Right renal pelvis (tissue), 4 donors: Measurements from ENCODE around the gene SLC2A11. TPM values are rescaled to one million over a fixed set of nuclear protein-coding genes. Genes with fewer than 3 reads are reported as not detected.

ENCODE experiments used
- DNase-seq, 4 donors: peaks; one replicate each; pipeline ENCODE4 v3.0.0-alpha.2; 2013; ENCODE audit warnings: low read depth in 4 of 4, low spot score in 3 of 4, missing footprints in 1 of 4
- polyA plus RNA-seq, 4 donors: library from polyadenylated mRNA; unstranded; fragments of 120-200 nt; gene quantifications; one replicate each; pipeline ENCODE4 v1.2.1, GENCODE V29; 2013; ENCODE audit not compliant: insufficient read length in 4 of 4

Gene SLC2A11
- polyA plus RNA-seq, 4 donors, result 24.9 to 32.9 (median 27.7) TPM

DNA sequence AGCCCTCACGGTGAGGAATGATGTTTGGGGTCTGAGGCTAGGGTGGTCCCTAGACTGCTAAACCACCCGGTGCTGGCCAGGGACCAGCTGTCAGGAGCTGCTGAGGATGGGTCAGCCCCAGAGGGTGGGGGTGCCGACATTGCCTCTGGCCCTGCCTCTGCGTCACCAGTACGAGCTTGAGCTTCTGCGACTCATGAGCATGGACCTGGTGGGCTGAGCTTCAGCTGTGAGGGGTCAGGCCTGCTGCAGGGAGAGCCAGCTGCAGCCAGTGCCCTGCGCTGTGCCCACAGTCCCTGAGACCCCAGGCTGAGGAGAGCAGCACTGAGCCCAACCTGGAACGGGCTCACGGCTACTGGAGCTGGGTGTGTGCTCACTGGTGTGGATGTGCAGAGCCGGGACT, 25.9 kb upstream of the SLC2A11 start:
- no peak for DNase-seq

DNA sequence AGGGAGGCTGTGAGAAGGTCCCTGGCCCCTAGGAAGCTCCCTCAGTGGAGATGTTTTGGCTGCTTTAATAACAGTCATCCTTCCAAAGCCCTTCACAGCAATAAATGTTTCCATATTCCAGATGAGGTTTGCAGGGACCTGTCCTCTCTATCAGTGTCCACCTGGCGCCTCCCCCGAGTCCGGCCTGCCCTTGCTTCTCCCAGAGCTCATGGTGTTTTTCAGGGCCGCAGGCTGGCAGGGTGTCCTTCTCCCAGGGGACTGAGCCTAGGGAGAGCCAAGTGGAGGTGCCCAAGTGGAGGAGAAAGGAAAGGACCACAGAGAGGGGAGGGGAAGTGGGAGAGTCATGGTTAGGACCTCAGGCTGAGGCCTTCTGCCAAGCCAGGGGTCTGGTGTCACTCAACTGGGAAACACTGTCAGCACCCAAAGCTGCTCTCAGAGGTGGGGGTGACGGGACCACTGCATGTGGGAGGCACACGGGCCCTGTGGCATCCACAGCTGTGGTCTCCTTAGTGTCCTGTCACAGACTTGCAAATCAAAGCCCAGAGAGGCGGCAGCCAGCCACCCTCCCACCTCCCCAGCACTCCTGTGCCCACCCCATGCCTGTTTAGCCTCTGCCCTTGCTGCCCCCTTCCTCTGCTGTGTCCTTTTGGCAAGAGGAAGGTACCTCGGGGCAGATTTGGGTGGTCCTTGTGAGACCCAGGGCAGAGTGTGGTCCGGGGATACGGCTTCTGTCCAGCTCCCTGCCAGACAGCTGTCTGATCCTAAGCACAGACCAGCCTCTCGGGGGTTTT, 25.3 kb upstream of the SLC2A11 start:
- DNase-seq, result no peak

GRCh38 chr22:23833017-23833751, 24.5 kb upstream of the SLC2A11 start:
- DNase-seq, result no peak

- DNase-seq, result no peak
Measured at GRCh38 chr22:23833911-23834317, 23.8 kb upstream of the SLC2A11 start.

DNA sequence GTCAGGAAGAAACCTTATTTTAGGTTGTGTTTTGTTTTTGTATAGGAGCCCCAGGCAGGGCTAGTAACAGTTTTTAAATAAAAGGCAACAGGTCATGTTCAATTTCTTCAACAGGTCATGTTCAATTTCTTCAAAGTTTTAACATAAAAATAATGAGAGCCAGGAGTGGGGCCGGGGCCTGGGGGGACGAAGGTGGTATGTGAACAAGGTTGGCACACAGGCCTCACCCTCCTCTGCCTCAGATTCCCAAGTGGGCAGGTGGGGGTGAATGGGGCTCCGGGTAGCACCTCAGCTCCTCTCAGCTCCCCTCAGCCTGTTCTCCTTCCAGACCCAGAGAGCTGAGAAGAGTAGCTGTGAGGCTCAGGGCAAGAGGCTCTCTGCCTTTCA, 23.3 kb upstream of the SLC2A11 start:
- no peak for DNase-seq

DNA sequence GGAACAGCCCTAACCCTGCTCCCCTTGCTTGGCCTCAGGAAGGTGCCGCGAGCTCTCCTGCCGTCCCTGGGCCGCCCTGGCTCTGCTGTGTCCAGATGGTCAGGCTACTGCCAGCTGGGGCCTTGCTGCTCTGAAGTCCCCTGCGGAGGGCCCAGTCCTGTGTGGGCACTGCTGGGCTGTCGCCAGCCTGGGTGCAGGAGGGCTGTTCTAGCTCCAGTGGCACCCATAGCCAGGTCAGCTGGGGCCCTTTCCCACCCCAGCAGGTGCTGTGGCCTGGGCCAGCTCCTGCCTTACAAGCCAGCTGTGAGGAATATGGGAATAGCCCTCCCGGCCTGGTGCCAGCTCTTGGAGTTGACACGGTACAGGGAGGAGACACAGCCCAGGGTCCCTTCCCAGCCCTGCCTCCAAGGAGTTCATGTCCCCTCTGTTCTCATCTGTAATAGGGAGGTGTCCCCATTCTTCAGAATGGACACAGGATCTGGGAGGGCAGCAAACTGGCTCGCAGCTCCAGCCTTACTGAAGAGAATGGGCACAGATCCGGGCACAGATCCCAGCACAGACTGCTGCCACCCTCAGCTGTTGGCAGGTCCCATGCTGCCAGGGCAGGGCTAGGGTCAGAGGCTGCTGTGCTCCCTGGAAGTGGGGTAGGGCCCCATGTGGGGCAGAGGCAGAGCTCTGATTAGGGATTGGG, 22.7 kb upstream of the SLC2A11 start:
- DNase-seq, result no peak

GRCh38 chr22:23835484-23836144, 22.1 kb upstream of the SLC2A11 start:
- no peak for DNase-seq

GRCh38 chr22:23836281-23836680, 21.4 kb upstream of the SLC2A11 start:
- no peak for DNase-seq

DNA sequence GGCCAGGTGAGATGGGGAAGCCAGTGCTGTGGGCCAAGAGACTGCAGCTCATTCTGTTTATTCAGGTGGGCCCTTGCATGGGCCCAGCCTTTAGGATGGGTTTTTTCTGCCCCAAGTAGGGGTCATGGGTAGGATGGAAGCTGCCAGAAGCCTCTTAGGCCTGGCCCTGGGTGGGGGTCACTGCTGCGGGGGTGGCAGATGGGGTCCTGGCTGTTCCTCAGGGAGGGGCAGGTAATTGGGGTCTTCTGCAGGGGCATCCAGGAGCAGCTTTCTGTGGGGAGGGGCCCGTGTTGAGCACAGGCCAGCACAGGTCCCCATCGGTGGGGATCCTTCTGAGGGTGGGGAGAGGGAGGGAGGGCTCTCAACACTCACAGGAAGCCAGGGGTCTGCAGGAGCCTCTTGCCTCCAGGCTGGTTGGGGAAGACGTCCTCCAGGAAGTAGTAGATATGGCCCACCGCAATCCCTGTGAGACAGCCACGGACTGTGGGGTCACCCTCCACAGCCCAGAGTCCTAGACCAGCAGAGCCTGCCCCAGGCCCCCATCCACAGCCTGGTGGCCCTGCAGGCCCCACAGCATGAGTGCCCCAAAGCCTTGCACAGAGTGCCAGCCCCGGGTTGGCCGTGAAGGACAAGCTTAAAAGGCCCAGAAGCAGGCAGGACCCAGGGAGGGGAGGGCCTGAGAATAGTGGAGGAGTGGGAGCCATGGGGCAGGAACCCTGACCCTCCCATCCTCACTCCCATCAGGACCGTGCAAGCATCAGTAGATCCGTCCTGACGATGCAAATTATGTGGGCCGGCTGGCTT, 20.8 kb upstream of the SLC2A11 start:
- DNase-seq, result no peak

DNA sequence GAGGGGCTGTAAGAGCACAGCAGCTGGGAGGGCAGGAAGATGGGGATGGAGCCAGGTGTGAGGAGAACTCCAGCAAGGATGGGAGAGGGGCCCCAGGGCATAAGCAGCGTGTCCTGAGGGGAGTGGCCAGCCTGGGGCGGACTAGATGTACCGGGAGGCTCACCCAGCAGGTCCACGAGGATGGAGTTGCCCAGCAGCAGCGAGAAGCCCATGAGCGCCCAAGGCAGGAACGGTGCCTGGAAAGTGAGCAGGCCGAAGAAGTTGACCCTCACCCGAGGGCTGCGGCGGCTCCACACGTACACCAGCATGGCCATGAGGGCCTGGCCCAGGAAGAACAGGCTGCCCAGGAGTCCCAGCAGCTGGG, 20.2 kb upstream of the SLC2A11 start:
- no peak for DNase-seq

GRCh38 chr22:23837911-23838680, 19.6 kb upstream of the SLC2A11 start:
- DNase-seq, result no peak

- DNase-seq, result peak; percentile 83 to 93 (median 87)
Measured at GRCh38 chr22:23838681-23839468, 18.8 kb upstream of the SLC2A11 start, which contains the start of gene DERL3. Gene DERL3, minus strand, starts transcription at chr22:23839006. Its CDS starts 19 bp downstream, at chr22:23838987.

- no peak for DNase-seq
Measured at GRCh38 chr22:23840026-23840425, 17.6 kb upstream of the SLC2A11 start.

- DNase-seq, result no peak
Measured at GRCh38 chr22:23841292-23841691, 16.4 kb upstream of the SLC2A11 start.

- no peak for DNase-seq
Measured at GRCh38 chr22:23841736-23842445, 15.8 kb upstream of the SLC2A11 start.

DNA sequence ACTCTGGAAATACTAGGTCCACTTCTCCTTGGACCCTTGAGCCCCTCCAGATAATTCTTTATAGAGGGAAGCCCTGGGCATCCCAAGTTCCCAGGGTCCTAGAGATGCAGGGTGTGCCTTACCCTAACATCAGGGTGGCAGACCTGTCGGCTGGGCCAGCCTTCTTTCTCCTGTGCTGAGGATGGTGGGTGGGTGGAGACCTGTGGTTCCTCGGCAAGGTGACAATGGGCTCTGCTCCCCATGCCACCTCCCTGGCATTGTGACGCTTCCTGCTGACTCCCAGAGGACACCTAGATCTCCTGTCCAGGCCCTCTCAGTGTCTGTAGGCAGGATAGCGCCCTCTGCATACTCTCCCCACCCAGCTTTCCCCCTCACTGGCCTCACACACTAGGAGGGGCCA, 15.1 kb upstream of the SLC2A11 start:
- DNase-seq, result no peak

- no peak for DNase-seq
Measured at GRCh38 chr22:23844739-23845202, 12.9 kb upstream of the SLC2A11 start.
